Mucosa of descending colon (tissue), 3 donors: Measurements from ENCODE around the gene TBCE. TPM values are rescaled to one million over a fixed set of nuclear protein-coding genes. Genes with fewer than 3 reads are reported as not detected.

Source experiments
- ATAC-seq: fragments of 200-7000 bp; cut with Tn5 transposase; one replicate; pipeline ENCODE4 v1.9.1; 2020; ENCODE audit warnings: mild to moderate bottlenecking, moderate library complexity
- DNase-seq, 3 donors: peaks; one replicate each; pipeline ENCODE4 v3.0.0-alpha.2; 2020
- H3K36me3 ChIP-seq: fragments of 200-600 bp; one replicate; pipeline ENCODE4 v1.8.0; 2021; ENCODE audit warnings: low read depth, mild to moderate bottlenecking
- H3K4me1 ChIP-seq: fragments of 200-600 bp; one replicate; pipeline ENCODE4 v1.8.0; 2021; ENCODE audit warnings: low read depth, mild to moderate bottlenecking
- H3K4me3 ChIP-seq: fragments of 200-600 bp; one replicate; pipeline ENCODE4 v1.8.0; 2021; ENCODE audit warnings: mild to moderate bottlenecking
- H3K9me3 ChIP-seq: fragments of 200-600 bp; one replicate; pipeline ENCODE4 v1.8.0; 2021; ENCODE audit warnings: mild to moderate bottlenecking
- intact Hi-C, 2 donors: fragments of 100-400 bp; cut with DNase I in 1 of 2; cut with micrococcal nuclease in 1 of 2; formaldehyde crosslinking; loops; one replicate each; pipeline versions ENCODE4 v1.11.0 to v1.11.1; 2022; cut with DNase I, micrococcal nuclease
- total RNA-seq, 3 donors: library from RNA; stranded (reverse); fragmentation: NEBNext Ultra II Directional in 2 of 3; extraction: Animal tissue kit (Norgen Biotek cat#: 25700) in 2 of 3; gene quantifications; one replicate each; pipeline versions ENCODE4 v1.2.1 to v1.2.4, GENCODE V29; 2021 to 2023
- TF ChIP-seq, protein P1 (sequence below): fragments of 200-600 bp; IDR thresholded peaks from one replicate; pipeline ENCODE4 v1.8.0; 2022; ENCODE audit warnings: antibody characterized with exemption, mild to moderate bottlenecking
- donor health status: DM: no; HTN: no; CAD: no; lungs with moderate emphysema.
- donor health status: DM: no; HTN: no; CAD: no.
- donor health status: DM: no; HTN: yes; CAD: no.

Gene TBCE
- total RNA-seq, 3 donors from 2014 or later: 21.1 to 25.5 (median 23.9) TPM

DNA sequence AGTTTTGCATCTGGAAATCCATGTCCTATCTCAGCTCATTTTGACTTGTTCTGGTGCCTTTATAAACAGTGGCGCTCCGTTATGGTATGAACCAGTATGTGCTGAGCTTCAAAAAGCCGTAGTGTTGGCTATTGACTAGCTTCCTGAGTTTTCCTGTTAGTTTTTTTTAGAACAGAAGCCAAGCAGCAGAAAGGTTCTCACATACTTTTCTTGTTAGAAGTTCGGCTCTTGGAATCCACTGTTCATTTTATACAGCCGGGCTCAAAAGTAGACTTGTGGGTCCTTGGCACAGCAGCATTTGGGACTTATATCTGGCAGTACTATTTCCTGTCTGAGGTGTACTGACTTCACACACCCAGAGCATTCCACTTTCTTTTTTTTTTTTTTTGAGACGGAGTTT, 63.8 kb downstream of the TBCE start:
- intact Hi-C loops: no loop called here
- Histone ChIP-seq H3K36me3 (no peaks in the 10 kb centered on the region), H3K9me3 (no peaks in the 10 kb centered on the region), H3K4me3 (no peak overlapping the region), H3K4me1 (no peaks in the 10 kb centered on the region)
- TF ChIP-seq, protein P1, sequence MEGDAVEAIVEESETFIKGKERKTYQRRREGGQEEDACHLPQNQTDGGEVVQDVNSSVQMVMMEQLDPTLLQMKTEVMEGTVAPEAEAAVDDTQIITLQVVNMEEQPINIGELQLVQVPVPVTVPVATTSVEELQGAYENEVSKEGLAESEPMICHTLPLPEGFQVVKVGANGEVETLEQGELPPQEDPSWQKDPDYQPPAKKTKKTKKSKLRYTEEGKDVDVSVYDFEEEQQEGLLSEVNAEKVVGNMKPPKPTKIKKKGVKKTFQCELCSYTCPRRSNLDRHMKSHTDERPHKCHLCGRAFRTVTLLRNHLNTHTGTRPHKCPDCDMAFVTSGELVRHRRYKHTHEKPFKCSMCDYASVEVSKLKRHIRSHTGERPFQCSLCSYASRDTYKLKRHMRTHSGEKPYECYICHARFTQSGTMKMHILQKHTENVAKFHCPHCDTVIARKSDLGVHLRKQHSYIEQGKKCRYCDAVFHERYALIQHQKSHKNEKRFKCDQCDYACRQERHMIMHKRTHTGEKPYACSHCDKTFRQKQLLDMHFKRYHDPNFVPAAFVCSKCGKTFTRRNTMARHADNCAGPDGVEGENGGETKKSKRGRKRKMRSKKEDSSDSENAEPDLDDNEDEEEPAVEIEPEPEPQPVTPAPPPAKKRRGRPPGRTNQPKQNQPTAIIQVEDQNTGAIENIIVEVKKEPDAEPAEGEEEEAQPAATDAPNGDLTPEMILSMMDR: no peak
- DNase-seq: no peak
- ATAC-seq: no peak

DNA sequence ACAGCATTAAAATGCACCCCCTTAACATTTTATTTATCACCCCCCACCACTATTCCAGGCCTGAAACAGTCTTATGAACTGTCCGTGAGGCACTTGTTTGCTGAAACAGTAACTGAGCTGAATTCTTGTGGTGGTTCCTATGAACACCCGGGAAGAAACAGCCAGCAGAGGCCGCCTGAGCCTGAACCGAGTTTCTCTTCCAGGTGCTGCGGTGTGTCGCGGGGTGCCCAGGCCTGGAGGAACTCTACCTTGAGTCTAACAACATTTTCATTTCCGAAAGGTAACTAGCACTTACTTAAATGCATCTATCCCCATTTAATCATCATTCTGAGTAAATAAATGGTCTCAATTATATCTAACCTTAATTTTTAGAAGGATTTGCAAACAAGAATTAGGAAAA, 66.8 kb downstream of the TBCE start:
- no peak overlapping the region for H3K4me3 ChIP-seq
- H3K36me3 ChIP-seq: no peaks in the 10 kb centered on the region
- H3K9me3 ChIP-seq: no peaks in the 10 kb centered on the region
- H3K4me1 ChIP-seq: no peaks in the 10 kb centered on the region
- no peak for DNase-seq
- intact Hi-C loops: no loop called here
- no peak for ATAC-seq
- TF ChIP-seq, protein P1: no peak

DNA sequence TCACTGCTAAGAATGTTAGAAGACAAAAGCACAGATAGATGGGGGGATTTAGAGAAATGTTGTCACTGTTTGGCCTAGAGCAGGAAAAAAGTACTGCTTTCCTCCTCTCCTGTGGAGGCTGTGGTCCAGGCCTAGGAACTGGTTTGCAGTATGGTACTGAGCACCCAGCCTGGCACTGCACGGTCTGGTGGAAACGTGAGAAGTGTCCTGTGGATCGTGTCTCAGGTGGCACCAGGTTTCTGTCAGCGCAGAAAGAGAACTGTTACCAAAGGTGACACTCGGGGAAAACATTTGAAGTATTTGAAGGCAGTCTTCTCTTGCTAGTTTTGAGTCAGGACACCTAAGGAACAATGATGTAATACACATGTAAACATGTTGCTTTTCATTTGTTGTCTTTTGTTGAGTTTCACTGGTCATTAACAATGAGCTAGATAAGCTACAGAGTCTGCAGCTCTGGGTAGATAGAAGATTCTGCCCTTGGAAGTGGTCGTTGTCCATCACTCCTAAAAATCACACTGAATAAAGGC, 74.0 kb downstream of the TBCE start:
- intact Hi-C loops: no loop called here

DNA sequence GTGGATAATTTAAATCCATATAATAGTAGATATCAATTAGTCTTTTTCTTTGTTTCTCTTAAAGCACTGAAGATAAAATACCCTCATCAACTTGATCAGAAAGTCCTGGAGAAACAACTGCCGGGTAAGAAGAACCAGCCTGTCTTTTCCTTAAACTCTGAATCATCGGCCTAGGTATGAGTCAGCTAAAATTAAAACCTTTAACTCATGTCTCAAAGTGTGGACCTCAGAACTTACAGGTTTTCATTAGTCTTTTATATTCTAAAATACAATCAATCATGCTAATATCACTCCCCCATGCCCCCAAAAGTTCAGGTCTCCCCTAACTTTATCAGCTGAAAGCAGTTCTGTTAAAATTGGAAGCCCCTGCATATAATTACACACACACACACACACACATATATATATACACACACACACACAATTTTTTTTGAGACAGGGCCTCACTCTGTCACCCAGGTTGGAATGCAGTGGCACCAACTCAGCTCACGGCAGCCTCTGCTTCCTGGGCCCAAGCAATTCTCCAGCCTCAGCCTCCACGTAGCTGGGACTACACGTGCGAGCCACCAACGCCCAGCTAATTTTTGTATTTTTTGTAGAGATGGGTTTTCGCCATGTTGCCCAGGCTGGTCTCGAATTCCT, 75.7 kb downstream of the TBCE start:
- intact Hi-C loops: no loop called here
- ATAC-seq: no peak
- no peaks in the 10 kb centered on the region for H3K36me3 ChIP-seq

More for the DNA sequence above, 74.0 kb downstream of the TBCE start:
- Histone ChIP-seq H3K4me1 (no peaks in the 10 kb centered on the region), H3K36me3 (no peaks in the 10 kb centered on the region), H3K4me3 (no peak overlapping the region), H3K9me3 (no peaks in the 10 kb centered on the region)
- no peak for ATAC-seq
- TF ChIP-seq, protein P1: no peak
- no peak for DNase-seq

DNA sequence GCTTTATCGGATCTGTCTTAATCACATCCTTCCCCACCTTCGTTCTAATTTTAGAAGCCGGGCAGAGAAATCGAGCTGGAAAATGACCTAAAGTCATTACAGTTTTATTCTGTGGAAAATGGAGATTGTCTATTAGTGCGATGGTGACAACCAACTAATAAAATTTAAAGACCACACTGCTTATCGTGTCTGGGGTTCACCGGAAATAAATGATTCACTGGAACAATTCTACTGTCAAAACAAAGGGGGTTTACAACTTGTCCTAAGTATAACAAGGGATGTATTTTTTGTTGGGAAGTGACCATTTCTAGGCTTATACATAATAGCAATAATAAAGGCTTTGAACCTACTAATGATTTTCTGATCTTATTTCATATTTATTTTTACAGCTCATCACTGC, 81.4 kb downstream of the TBCE start:
- TF ChIP-seq, protein P1: no peak
- intact Hi-C loops: no loop called here
- DNase-seq: no peak
- Histone ChIP-seq H3K36me3 (no peaks in the 10 kb centered on the region), H3K4me3 (no peak overlapping the region), H3K4me1 (no peaks in the 10 kb centered on the region), H3K9me3 (no peaks in the 10 kb centered on the region)
- ATAC-seq: no peak

More for the DNA sequence above, 75.7 kb downstream of the TBCE start:
- no peaks in the 10 kb centered on the region for H3K4me1 ChIP-seq
- TF ChIP-seq, protein P1: no peak
- DNase-seq: no peak
- no peaks in the 10 kb centered on the region for H3K9me3 ChIP-seq
- no peak overlapping the region for H3K4me3 ChIP-seq
